ENCODE results near the gene ZNF219.

DNA sequence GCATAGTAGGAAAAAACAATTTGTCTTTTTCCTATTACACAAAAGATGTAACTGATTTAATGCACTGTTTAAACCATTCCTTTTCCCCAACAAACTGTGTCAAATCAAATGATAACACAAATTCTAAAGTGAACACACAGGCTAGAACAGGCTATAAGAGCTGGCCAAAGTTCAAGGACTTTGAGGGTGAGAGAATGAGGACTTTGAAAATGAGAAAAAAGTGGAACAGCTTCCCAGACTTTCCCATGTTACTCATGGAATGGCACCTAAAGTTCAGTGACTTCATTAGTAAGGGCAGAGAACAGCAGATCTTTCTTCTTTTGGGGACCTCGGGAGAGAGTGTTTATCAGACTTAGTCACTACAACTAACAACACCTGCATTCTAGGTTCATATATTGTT is 25.0 kb upstream of the ZNF219 start:
- TF ChIP-seq EZH2 (IDR thresholded peaks at IDR 0.05; ENCODE audit: borderline replicate concordance, low read length), result no peak
- TF ChIP-seq, protein P1, sequence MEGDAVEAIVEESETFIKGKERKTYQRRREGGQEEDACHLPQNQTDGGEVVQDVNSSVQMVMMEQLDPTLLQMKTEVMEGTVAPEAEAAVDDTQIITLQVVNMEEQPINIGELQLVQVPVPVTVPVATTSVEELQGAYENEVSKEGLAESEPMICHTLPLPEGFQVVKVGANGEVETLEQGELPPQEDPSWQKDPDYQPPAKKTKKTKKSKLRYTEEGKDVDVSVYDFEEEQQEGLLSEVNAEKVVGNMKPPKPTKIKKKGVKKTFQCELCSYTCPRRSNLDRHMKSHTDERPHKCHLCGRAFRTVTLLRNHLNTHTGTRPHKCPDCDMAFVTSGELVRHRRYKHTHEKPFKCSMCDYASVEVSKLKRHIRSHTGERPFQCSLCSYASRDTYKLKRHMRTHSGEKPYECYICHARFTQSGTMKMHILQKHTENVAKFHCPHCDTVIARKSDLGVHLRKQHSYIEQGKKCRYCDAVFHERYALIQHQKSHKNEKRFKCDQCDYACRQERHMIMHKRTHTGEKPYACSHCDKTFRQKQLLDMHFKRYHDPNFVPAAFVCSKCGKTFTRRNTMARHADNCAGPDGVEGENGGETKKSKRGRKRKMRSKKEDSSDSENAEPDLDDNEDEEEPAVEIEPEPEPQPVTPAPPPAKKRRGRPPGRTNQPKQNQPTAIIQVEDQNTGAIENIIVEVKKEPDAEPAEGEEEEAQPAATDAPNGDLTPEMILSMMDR (conservative IDR thresholded peaks at IDR 0.05 in 1 of 2, IDR thresholded peaks at IDR 0.05 in 1 of 2; ENCODE audit: extremely low read depth in 1 of 2, insufficient read depth in 1 of 2, low read depth in 1 of 2, low read length in 2 of 2), result no peak
